Amniotic stem cell (primary cell): ENCODE data around the gene SERINC5.
"Not testable (repeated sequence)": the region's sequence is repeated elsewhere in the genome, so short reads cannot be mapped to it uniquely, and the experiment has no call there.

Experiments used
- DNase-seq: peaks from one replicate; lab custom pipeline; 2025; lab: John Stamatoyannopoulos, UW

The SERINC5 gene

DNA sequence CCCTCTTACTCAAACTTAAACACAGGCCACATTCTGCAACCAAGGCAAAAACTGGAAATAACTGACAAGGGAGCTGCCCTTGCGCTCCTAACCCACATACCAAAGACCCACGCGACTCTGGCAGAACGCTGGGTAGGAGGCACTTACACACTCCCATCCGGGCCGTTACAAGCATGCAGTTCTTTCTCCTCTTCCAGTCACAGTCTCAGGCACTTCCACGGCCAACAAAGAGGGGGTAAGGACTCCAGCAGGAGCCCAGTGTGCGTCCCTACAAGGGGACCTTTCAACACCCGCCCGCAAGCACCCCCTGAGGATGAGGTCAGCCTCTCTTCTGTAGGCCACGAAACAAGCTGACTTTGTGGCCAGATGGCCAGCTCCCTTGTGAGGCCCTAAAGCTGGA lies 57.4 kb downstream of the SERINC5 start:
- no peak for DNase-seq

DNA sequence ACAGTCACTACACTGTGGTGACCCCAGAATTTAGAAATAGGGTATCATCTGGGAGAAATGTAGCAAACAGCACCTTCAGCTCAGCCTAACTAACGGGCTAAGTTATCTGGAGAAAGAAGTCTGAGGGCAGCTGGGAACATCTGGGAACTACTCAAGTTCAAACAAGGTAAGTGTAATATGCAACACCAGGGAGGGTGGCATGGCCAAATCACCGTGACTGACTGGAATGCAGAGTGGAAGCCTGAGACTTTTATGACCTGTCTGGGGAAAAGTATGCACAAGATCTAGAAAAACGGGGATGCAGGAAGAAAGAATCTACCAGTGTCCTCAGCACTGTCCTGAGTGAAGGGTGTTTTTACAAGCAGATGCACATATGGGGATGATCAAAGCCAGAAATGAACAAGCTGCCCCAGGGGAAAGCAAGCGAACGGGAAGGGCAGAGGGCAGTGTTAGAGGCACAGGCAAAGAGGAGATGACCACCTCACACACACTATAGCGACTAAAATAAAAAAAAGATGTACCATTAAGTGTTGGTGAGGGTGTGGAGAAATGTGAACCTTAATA lies 59.9 kb downstream of the SERINC5 start:
- DNase-seq = no peak

DNA sequence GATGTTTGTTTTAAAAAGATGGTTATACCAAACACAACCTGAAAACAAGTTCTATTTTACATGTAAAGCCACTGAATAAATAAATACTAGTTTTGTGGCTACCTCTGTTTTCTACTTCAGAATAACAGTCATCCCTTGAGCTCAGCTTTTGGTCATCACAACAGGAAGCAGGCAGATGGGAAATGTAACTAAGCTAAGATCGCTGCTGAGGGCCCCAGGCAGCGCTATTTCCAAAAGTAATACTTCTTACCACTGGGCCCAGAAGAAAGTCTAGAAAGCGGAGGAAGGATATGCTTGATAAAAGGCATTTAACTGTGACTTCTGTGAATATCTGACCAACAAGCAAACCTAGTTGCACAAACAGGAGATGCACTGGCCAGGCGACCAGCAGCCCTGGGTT lies 61.4 kb downstream of the SERINC5 start:
- no peak for DNase-seq

DNA sequence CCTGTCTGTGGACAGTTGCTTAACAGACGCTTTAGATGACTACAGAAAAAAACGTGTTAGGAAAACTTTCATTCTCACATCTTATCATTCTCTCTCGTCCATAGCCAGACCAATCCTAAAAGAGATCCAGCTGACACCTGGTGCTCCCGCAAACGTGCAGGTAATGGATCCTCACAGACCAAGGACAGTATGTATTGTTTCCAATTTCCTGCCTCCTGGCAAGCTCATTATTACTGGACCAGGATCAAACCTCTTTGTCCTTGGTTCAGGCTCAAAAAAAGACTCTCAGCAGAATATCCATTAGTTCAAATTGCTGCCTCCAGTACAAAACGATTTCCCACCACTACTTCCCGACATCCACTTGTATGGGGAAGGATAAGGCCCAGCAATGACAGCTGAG lies 62.4 kb downstream of the SERINC5 start:
- DNase-seq = no peak

DNA sequence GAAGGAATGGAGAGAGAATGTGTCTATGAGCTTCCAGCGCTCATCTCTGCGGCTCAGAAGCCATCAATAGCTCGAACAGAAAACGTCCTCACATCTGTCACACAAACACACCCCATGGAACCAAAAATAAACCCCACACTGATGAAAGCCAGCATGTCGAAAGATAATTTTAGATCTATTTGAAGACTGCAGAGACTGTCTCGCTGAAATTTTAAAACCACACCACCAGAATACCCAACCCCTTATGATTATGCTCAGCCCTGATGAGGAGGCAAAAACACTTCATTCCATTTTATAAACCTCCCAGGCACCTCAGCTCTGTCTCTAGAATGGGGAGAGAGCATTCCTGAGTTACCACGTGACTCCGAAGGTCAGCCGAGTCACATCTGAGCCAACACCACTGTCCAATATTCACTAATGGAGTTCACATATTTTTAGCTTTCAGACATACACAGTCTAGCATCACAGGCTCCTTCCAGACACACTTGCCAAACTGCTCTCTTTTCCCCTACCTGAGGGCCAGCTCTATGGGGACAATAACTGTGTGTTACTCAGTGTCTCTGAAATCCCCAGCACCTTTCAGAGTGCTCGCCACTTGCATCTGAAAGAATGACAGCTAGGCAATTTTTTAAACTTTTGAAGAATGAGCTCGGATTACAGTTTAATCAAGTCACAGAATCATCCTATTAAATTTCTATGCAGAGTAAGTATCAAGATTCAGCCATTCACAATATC lies 63.2 kb downstream of the SERINC5 start:
- no peak for DNase-seq

DNA sequence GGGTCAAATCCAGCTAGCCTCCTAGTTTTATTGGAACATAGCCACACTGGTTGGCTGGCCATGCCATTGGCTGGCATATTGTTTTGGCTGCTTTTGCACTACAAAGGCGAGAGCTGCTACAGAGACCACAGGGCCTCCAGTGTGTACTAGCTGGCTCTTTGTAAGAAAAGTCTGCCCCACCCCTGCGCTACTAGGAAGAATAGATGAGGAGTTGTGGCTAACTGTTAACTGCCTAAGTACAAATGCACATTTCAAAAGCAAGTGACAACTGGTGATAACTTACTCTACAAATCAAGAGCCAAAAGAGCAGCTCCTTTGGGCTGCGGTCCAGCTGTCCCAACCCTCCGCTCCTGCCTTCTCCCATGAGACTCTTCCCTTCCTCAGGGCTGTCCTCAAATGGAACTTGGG lies 63.9 kb downstream of the SERINC5 start:
- DNase-seq = no peak

DNA sequence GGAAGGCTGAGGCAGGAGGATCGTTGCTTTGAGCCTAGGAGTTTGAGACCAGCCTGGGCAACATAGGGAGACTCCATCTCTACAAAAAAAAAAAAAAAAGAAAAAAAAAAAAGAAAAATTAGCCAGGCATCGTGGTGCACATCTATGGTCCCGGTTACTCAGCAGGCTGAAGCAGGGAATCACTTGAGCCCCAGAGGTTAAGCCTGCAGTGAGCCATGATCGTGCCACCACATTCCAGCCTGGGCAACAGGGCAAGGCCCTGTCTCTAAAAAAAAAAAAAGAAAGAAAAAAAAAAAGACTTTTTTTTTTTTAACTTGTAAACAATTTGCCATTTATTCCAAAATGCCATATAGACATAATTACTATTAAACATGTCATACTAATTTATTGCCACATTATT lies 64.5 kb downstream of the SERINC5 start:
- no peak for DNase-seq

DNA sequence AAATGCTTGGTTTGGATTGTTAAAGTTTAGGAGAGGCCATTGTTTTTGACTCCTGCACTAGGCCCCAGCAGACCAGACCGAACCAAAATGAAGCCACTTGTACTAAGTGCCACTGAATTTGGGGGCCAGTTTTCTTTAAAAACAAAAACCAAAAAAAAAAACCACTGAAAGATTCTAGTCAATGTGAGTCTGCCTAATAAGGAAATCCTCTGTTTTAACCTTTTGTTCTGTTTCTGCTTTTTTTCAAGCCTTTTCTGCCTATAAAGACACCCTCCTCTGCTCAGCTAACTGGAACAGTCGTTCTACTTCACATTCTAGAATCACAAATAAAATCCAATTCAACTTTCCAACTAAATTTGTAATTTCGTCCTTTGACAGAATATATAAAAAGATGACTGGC lies 64.9 kb downstream of the SERINC5 start:
- DNase-seq = no peak

DNA sequence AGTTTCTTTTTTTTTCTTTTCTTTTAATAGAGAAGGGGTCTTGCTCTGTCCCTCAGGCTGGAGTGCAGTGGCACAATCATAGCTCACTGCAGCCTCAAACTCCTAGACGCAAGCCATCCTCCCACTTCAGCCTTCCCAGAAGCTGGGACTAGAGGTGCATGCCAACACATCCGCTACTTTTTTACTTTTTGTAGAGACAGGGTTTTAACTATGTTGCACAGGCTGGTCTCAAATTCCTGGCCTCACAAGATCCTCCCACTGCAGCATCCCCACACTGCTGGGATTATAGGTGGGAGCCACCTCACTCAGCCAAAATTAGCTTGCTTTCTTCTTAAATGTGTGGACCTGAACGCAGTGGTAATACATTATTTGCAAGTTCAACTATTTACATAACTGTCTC lies 66.1 kb downstream of the SERINC5 start:
- no peak for DNase-seq

DNA sequence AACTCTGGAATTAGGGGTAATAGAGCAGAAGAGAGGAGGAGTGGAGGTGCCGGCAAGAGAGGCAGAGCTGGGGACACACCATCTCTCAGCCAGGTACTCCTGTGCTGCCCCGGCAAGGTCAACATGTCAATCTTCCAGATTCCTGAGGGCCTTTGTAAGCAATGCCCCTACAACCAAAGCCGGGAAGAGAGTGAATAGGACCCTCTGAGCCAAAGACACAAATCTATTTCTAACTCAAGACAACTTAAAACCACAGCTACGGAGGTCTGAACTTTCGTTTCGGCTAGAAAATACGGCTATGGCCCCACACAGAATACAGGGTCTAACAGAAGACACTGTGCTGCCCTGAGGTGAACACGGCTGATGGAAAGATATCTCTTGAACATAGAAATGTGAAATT lies 66.6 kb downstream of the SERINC5 start:
- DNase-seq = no peak

DNA sequence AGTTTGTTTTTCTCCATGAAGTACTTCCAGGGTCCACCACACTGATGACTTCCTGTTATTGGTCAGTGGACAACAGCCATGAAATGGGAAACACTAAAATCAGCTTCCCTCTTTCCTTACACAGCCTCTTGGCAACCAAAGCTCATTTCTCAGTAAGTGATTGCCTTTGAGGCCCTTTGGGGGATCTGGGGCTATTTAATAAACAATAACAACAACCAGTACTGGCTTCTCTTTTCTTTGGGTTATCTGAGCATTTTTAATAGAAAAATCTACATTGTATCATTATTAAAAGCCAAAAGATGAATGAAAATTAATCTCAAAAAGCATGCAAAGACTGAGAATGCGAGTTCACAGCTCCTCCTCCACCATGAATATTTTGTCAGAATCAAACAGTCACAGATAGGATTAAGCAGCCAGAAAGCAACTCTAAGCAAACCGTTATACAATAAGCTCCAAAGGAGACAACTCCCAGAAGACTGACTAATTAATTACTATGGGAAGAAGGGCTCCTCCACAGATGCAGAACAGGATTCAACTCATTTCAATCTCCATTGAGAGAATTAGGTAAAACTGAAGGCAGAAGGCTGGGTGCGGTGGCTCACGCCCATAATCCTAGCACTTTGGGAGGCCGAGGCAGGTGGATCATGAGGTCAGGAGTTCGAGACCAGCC lies 68.3 kb downstream of the SERINC5 start:
- DNase-seq = no peak

DNA sequence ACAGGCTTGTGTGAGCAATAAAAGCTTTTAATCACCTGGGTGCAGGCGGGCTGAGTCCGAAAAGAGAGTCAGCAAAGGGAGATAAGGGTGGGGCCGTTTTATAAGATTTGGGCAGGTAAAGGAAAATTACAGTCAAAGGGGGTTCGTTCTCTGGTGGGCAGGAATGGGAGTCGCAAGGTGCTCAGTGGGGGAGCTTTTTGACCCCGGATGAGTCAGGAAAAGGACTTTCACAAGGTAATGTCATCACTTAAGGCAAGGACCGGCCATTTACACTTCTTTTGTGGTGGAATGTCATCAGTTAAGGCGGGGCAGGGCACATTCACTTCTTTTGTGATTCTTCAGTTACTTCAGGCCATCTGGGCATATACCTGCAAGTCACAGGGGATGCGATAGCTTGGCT lies 70.3 kb downstream of the SERINC5 start:
- not testable (repeated sequence) for DNase-seq

DNA sequence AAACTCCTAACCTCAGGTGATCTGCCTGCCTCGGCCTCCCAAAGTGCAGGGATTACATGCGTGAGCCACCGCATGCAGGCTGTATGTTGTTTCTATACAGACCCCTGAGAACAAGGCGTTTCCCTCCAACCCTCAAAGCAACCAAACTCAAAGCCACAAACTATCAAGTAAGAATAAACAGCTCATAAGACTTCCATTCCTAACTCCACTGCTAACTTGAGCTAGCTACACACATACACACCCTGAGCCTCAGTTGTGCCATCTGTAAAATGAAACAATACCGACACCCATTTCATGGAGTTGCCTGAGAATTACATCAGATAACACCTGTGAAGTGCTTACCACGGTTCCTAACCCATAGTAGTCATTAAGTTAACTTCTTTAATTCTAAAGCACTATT lies 70.8 kb downstream of the SERINC5 start:
- no peak for DNase-seq

DNA sequence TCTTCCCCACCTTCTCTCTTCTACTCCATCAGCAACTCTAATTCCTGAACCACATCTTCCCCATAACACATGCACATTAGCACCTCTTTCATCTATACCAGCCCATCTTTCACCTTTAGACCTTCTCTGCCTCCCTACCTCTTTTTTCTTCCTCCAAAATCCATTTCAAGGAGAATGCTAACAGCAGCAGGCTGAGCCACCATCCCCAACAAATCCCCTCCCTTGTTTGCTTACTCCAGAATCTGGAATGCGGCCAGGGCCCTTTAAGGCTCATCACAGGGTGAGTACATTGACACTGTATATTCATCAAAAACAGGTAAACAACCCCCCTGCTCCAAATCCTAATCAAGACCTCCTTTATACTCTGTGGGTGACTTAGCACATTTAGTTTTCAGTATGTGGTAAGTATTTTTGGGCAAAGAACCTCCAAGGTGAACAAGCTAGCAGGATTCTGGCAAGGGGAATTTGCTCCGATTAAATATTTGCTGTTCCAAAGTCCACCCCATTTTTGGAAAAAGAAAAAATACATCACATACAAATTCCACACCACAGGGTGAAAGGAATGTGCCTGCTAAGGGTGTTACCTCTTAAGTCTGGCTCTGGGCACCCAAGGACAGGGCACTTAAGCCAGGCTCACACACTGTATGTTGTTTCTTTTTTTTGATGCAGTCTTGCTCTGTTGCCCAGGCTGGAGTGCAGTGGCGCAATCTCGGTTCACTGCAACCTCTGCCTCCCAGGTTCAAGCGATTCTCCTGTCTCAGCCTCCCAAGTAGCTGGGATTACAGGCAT lies 71.4 kb downstream of the SERINC5 start:
- DNase-seq = no peak

DNA sequence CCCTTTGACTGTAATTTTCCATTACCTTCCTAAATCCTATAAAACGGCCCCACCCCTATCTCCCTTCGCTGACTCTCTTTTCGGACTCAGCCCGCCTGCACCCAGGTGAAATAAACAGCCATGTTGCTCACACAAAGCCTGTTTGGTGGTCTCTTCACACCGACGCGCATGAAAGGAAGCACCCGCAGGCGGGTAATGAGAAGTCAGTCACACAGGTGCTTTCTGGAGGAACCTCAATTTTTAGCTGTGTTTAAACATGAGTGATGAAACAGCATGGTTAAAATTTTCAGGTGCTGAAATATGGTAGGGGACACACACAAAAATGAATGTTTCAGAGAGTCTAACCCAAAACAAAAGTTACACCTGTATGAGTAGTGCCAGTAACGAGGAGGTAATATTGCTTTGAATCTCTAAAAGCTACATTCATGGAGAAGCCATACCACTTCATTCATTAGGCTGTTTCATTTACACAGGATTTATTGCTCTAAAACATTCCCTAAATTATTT lies 72.1 kb downstream of the SERINC5 start:
- DNase-seq = not testable (repeated sequence)

DNA sequence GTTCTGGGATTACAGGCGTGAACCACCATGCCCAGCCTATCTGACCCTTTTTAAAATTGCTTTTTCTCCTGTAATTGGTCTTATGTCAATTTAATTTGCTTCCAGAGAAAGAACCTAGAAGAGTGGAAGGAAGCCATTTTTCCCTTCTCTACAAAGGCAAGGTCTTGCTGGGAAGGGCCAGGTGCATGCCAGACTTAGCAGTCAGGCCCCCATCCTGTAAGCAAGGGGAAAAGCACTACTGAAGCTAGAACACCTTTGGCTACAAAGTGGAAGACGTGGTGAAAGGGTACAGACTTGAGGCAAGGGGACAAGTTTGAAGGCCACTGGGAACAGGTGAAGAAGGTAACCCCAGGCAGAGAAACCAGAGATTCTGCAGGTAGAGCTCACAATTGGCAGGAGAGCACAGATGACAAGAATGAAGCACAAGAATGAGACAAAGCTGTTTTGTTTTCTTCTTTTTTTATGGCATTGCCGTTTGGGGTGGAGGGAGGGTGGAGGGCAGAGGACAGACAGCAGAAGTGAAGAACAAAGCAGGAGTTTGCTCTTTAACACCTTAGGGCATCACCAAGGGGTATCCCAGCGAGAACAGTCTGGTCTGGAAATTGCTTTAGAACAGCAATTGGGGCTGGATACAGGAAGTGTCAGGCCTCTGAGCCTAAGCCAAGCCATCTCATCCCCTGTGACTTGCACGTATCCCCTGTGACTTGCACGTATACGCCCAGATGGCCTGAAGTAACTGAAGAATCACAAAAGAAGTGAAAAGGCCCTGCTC lies 72.9 kb downstream of the SERINC5 start:
- no peak for DNase-seq

DNA sequence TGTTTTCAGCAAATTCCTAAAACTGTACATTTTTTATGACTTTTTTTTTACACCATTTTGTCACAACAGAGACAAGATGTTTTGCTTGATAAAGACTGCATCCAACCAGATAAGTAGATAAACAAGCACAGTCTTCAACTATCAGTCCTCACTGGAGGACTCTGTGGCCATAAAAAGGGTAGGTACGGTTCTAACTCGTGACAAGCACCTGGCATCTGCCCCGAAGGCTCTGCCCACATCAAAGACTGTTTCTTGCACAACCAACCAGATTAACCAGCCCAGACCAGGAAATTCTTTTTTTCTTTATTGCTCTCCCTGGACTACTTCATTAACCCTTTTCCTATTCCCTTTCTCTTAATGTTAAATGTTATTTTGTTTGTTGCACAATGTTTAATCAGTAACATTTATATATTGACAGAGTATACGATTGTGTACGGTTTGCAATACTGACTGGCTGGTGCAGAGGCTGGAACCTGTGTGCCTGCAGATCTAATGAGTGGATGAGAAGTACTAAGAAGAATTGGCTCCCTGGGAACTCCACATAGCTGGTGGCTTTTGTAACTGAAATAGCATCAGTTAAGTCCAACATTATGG lies 74.1 kb downstream of the SERINC5 start:
- DNase-seq = no peak

DNA sequence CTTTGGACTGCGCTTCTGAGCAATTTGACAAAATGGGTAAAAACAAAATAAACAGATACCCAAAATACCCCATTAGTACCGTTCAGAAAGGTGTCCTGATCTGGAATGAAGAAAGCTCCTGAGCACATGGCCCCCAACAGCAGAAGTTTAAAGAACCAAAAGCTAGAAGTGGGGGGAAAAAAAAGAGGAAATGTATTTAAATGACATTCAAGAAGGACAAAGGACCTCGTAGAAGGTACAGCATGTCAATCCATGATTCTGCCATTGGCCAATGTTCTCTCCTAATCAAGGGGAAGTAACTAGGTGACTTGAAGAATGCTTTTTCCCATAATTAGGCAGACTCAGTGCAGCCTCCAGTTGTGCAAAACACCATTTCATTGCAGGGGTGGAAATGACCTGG lies 78.6 kb downstream of the SERINC5 start:
- no peak for DNase-seq

DNA sequence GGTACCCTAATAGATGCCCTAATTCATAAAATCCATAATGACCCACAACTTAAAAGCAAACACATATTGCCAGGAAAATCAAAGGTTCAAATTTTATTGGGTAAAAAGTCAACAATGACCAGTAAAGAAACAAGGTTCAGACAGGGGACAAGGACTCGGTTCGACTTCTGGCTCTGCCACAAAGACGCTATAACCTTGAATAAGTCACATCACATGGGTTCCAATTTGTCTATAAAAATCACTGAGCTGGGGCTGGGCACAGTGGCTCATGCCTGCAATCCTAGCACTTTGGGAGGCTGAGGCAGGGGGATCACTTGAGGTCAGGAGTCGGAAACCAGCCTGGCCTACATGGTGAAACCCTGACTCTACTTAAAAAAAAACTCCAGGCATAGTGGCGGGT lies 80.5 kb downstream of the SERINC5 start:
- no peak for DNase-seq

DNA sequence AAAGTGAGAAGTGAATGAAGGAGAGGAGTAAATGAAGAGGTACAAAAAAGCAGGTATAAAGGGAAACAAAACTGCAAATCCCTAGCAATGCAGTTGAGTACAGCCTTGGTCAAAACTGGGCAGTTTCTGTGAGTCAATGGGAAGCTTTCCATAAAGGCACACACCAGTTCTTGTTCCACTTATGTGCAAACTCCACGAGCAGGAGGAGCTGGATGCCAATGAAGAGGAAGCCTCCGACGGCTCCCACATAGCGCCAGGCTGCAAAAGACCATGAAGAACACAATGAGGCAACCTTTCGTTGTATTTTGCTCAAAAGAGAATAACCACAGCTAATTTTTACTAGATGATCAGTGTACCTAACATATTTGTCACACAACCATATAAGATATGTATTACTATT lies 81.1 kb downstream of the SERINC5 start:
- no peak for DNase-seq

DNA sequence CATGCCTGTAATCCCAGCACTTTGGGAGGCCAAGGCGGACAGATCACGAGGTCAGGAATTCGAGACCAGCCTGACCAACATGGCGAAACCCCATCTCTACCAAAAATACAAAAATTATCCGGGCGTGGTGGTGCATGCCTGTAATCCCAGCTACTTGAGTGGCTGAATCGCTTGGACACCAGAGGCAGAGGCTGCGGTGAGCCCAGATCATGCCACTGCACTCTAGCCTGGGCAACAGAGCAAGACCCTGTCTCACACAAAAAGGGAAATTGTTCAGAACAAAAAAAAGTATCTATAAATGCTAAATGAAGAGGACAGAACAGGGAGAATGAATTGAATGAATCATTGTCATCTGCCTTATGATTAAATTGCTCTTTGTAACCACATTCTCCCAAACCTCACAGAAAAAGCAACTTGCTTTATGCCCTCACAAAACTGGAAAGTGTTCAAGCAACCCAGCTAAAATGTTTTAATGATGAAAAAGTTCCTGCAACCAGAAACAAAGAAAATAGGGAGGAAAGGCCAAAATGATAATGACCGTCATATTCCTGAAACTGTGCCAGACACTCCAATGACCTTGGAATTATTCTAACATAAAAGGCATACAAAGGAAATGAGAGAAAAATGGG lies 83.7 kb downstream of the SERINC5 start:
- no peak for DNase-seq
